Stimulated activated CD4-positive, alpha-beta T cell treated with anti-CD3 and anti-CD28 coated beads, Interleukin-4, amount 100 ng/mL, for 24 hours (primary cell): Measurements from ENCODE around the gene CIDEC.
A peak's percentile ranks its signal among the peaks of the same experiment; 100 is the strongest.

Experiments
- DNase-seq: peaks from one replicate; pipeline ENCODE4 v3.0.0-alpha.2; 2020

The CIDEC gene

GRCh38 chr3:9879830-9880549 lies at the start of gene CIDEC:
TSS of gene CIDEC (minus strand) at chr3:9880253. CDS start at chr3:9878486, 1,767 bp downstream.
- DNase-seq, result no peak

- no peak for DNase-seq
Observed at GRCh38 chr3:9928158-9928557, 48.1 kb upstream of the CIDEC start.

DNA sequence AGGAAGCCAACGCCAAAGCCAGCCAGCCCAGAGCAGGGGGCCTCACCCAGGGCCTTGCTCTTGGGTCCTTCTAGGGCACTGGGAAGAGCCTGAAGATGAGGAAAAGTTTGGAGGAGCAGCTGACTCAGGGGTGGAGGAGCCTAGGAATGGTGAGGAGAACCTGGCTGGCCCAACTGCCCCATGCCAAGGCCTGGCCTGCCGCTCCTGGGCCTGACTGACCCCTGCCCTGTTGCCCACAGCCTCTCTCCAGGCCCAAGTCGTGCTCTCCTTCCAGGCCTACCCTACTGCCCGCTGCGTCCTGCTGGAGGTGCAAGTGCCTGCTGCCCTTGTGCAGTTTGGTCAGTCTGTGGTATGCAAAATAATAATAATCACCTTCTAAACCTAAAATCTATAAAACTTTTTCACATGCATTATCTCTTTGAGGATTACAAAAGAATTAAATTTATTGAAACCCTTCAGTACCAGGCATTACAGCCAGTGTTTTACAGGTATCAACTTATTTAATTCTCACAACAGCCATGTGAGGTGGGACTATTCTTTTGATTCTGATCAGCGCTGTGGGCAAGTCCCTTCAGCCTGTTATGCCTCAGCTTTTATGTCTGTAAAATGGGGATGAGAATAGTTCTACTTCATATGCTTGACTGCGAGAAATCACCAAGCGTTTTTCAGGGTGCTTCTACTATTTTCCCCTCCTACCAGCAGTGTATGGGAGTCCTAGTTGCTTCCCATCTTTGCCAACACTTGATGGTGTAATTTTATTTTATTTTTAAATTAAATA lies 38.4 kb upstream of the CIDEC start:
- no peak for DNase-seq

GRCh38 chr3:9917820-9918219 lies 37.8 kb upstream of the CIDEC start:
- no peak for DNase-seq

DNA sequence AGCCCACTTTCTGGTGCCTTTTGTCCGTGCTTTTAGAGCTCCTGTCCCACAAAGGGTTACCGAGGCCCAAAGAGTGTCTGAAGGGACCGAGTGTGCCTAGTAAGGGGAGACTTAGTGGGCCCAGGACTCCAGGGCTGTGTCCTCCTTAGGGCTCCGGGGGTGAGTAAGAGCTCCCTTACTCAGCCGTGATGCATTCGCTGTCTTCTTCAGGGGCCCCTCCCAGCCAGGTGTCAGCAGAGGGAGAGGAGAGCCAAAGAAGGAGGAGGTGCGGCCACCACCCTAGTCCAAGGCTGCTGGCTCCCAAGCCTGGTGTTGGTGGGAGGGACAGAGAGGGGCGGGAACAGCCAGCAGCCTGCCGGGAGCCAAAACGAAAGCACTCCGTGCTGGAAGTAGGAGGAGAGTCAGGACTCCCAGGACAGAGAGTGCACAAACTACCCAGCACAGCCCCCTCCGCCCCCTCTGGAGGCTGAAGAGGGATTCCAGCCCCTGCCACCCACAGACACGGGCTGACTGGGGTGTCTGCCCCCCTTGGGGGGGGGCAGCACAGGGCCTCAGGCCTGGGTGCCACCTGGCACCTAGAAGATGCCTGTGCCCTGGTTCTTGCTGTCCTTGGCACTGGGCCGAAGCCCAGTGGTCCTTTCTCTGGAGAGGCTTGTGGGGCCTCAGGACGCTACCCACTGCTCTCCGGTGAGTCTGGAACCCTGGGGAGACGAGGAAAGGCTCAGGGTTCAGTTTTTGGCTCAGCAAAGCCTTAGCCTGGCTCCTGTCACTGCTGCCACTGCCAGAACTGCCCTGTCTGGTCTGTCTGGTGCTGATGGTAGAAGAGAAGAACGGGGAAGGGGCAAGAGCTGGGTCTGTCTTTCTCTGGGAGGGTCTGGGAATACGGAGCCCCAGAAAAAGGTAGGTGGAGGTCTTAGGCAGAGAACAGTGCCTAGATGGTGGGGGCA lies 37.0 kb upstream of the CIDEC start, which contains the start of gene IL17RC:
Gene IL17RC, plus strand, starts transcription at position 365 of the 947 bp plus-strand sequence. Its CDS starts 218 bp downstream, at position 583.
- DNase-seq, result peak; percentile 54

DNA sequence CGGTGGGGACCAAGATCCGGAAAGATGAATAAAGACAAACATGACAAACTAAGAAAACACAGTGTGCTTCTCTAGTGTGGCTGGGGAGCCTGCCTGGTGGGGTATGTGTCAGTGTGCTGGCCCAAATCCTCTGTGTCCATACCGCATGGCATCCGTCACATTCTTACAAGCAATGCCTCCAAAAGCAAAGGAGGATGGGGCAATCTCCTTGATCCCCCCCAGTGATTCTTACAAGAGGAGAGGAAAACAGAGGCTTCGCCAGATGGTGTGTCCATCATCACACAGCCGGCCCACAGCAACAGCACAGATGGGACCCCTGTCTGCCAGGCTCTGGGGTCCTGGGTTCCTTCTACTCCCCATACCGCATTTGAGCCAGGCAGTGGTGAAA lies 36.3 kb upstream of the CIDEC start:
- DNase-seq, result no peak

GRCh38 chr3:9915254-9916141 lies 35.4 kb upstream of the CIDEC start:
- peak; percentile 39 for DNase-seq

GRCh38 chr3:9914559-9915253 lies 34.7 kb upstream of the CIDEC start:
- DNase-seq, result no peak

- no peak for DNase-seq
Observed at GRCh38 chr3:9914011-9914410, 34.0 kb upstream of the CIDEC start.

DNA sequence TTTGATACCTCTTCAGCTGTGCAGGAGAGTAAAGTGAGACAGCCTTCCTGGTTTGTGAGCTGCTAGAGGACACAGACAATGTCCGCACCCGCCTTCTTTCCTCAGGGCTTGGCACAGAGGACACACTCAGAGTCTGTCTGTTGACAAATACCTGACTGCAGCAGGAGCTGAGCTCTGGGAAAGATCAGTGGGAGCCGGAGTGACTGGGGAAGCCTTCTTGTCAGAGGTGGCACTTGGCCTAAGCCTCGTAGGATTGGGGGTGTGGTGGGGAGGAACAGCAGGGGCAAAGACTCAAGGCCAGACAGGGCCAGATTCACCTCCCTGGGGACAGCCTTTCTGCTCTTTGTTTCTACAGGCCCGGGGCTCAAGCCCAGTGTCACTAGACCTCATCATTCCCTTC lies 33.5 kb upstream of the CIDEC start:
- DNase-seq, result no peak

DNA sequence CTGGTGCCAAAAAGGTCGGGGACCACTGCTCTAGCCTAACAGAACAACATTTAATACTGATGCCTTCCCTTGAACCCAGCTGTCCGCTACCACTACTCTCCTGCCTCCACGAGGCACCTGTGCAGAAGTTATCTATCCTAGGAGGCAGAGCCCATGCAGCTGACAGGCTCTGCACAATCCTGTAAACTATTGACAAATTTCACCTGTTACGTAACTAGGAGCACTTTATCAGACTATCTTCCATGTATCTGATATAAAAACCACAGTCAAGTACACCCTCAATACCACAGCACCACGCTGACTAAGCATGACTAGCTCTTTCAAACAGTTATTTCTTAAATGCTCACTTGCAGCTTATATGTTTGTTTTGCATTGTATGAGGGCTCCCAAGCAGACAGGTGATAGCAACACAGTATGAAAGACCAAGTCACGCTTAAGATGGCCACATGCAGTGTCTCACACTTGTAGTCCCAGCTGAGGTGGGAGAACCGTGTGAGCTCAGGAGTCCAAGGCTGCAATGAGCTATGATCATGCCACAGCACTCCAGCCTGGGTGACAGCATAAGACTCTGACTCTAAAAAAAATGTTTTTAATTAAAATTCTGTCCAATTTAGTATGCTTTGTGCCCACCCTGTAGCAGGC lies 32.4 kb upstream of the CIDEC start:
- peak; percentile 45 for DNase-seq

GRCh38 chr3:9911863-9912262 lies 31.8 kb upstream of the CIDEC start:
- no peak for DNase-seq

- DNase-seq, result peak; percentile 54
Observed at GRCh38 chr3:9909221-9910013, 29.4 kb upstream of the CIDEC start.

- no peak for DNase-seq
Observed at GRCh38 chr3:9908286-9908685, 28.2 kb upstream of the CIDEC start.

DNA sequence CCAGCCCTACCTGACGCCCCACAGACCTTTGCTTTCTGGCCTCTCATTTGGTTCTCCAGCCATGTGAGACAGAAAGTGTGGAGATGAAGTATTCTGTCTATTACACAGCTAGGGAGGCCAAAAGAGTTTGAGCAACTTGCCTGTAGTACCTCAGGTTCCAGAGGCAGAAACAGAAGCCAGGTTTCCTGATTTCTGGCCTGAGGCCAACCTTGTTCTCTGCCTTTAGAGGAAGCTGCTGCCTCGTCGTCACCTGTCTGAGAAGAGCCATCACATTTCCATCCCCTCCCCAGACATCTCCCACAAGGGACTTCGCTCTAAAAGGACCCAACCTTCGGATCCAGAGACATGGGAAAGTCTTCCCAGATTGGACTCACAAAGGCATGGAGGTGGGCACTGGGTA lies 26.4 kb upstream of the CIDEC start:
- DNase-seq, result no peak

DNA sequence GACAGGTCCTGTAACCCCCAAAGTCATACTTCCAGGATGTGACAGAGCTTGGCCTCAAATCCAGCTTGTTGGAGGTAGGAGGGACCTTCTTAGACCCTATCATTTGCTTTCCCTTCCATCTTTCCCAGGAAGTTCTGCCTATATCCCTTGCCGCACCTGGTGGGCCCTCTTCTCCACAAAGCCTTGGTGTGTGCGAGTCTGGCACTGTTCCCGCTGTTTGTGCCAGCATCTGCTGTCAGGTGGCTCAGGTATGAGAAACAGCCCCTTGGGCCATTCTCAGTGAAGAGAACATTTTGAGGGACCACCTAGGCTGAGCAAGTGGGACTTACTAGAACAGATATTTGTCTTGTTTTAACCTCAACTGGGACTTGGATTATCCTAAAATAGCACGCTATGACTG lies 23.9 kb upstream of the CIDEC start:
- no peak for DNase-seq

- DNase-seq, result no peak
Observed at GRCh38 chr3:9903238-9903624, 23.2 kb upstream of the CIDEC start.

DNA sequence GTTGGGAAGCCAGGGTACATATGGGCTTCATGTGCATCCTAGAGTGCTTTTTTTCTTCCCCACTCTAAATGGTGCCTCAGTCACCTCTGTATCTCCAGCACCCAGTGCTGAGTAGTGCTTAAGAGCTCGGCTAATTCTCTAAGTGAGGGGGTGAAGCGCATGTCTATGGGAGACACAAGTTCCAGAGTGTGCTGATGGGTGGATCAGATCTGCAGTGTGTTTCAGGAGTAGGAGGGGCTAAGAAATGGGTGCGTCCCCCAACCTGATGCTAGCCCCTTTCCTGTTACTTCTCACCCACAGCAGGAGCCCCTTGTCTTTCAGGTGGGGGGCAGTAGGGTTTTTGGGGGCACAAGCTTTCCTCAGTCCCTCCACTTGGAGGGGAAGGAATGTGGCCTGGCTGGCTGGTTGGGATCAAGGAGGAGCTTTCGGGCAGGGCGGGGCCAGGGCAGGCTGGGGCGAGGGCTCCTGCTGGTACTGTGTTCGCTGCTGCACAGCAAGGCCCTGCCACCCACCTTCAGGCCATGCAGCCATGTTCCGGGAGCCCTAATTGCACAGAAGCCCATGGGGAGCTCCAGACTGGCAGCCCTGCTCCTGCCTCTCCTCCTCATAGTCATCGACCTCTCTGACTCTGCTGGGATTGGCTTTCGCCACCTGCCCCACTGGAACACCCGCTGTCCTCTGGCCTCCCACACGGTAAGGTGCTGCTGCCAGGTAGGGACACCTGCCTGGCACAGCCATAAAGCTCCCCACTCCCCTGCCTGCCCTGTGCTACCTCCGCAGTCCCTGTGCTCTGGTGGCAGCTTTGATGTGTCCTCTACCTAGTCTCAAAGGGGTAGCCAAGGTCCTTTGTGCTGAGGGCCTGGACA lies 22.6 kb upstream of the CIDEC start, which contains the start of gene IL17RE:
Gene IL17RE, plus strand, starts transcription at position 477 of the 866 bp plus-strand sequence. Its CDS starts 85 bp downstream, at position 562.
- no peak for DNase-seq

GRCh38 chr3:9901967-9902366 lies 21.9 kb upstream of the CIDEC start:
- DNase-seq, result peak; percentile 39
